OCI-LY1 (cell line): ENCODE data around the gene NCOR1.

Experiments used
- EZH2 ChIP-seq: fragments of 200-600 bp; sonication (generic), shearing (Covaris generic); IDR thresholded peaks from 2 replicates; pipeline ENCODE4 v1.8.0; 2017; ENCODE audit warnings: borderline replicate concordance, mixed run types, mild to moderate bottlenecking, antibody characterized with exemption, low read length, moderate library complexity, mixed read lengths
- TF ChIP-seq, protein P1 (sequence below): fragments of 200-600 bp; sonication (generic), shearing (Covaris generic); IDR thresholded peaks from 2 replicates; pipeline ENCODE4 v1.5.1; 2017; ENCODE audit warnings: mild to moderate bottlenecking, antibody characterized with exemption, low read length, moderate library complexity, mixed read lengths

- TF ChIP-seq, protein P1, sequence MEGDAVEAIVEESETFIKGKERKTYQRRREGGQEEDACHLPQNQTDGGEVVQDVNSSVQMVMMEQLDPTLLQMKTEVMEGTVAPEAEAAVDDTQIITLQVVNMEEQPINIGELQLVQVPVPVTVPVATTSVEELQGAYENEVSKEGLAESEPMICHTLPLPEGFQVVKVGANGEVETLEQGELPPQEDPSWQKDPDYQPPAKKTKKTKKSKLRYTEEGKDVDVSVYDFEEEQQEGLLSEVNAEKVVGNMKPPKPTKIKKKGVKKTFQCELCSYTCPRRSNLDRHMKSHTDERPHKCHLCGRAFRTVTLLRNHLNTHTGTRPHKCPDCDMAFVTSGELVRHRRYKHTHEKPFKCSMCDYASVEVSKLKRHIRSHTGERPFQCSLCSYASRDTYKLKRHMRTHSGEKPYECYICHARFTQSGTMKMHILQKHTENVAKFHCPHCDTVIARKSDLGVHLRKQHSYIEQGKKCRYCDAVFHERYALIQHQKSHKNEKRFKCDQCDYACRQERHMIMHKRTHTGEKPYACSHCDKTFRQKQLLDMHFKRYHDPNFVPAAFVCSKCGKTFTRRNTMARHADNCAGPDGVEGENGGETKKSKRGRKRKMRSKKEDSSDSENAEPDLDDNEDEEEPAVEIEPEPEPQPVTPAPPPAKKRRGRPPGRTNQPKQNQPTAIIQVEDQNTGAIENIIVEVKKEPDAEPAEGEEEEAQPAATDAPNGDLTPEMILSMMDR = no peak
- no peak for TF ChIP-seq EZH2
Observed at GRCh38 chr17:16247586-16247984, 32.3 kb upstream of the NCOR1 start.
